Vagina (tissue), 2 donors: ENCODE data around the gene POU2F3. TPM values are rescaled to one million over a fixed set of nuclear protein-coding genes. Genes with fewer than 3 reads are reported as not detected.
A peak's percentile ranks its signal among the peaks of the same experiment; 100 is the strongest.

Experiments used
- DNase-seq, 2 donors: peaks; one replicate each; pipeline ENCODE4 v3.0.0-alpha.2; 2017; ENCODE audit errors: extremely low spot score in 2 of 2
- H3K27ac ChIP-seq: fragments of 200-600 bp; sonication (generic); one replicate; pipeline ENCODE4 v1.5.1; 2019
- H3K27me3 ChIP-seq: fragments of 200-600 bp; sonication (generic); one replicate; pipeline ENCODE4 v1.5.1; 2019
- H3K36me3 ChIP-seq, 2 donors: fragments of 200-600 bp; sonication (generic); one replicate each; pipeline ENCODE4 v1.5.1; 2017 to 2019
- H3K4me1 ChIP-seq: fragments of 200-600 bp; sonication (generic); one replicate; pipeline ENCODE4 v1.5.1; 2019
- H3K4me3 ChIP-seq, 2 donors: fragments of 200-600 bp; sonication (generic); 1 replicate in 1 of 2; 2 replicates in 1 of 2; pipeline ENCODE4 v1.5.1; 2016 to 2019
- H3K9me3 ChIP-seq: fragments of 200-600 bp; sonication (generic); one replicate; pipeline ENCODE4 v1.5.1; 2019
- CTCF ChIP-seq, 3 experiments: fragments of 450-650 bp in 2 of 3; fragments of 200-600 bp in 1 of 3; sonication (generic) in 1 of 3; IDR thresholded peaks; one replicate each; pipeline ENCODE4 v1.5.1; 2017 to 2019; ENCODE audit warnings: antibody characterized with exemption in 3 of 3, mild to moderate bottlenecking in 2 of 3, moderate library complexity in 2 of 3
- POLR2A ChIP-seq, 2 donors: fragments of 450-650 bp; IDR thresholded peaks; one replicate each; pipeline ENCODE4 v1.6.1; 2017; ENCODE audit warnings: antibody characterized with exemption in 2 of 2, mild to moderate bottlenecking in 2 of 2, moderate library complexity in 2 of 2
- POLR2AphosphoS5 ChIP-seq, 2 donors: sonication (generic); formaldehyde crosslinking; IDR thresholded peaks; one replicate each; pipeline ENCODE4 v1.9.0; 2017; ENCODE audit warnings: antibody characterized with exemption in 2 of 2, mild to moderate bottlenecking in 2 of 2, low read depth in 1 of 2; ENCODE audit not compliant: insufficient read depth in 1 of 2
- intact Hi-C: fragments of 100-400 bp; cut with DNase I; formaldehyde crosslinking; loops from one replicate; pipeline ENCODE4 v1.15.1; 2023
- total RNA-seq: library from RNA; depleted of rRNA; stranded (reverse); fragments of >200 nt; gene quantifications from one replicate; pipeline ENCODE4 v1.2.3, GENCODE V29; 2016

POU2F3 gene
- total RNA-seq, 1 donor from 2014 or later, result 2.7 TPM

DNA sequence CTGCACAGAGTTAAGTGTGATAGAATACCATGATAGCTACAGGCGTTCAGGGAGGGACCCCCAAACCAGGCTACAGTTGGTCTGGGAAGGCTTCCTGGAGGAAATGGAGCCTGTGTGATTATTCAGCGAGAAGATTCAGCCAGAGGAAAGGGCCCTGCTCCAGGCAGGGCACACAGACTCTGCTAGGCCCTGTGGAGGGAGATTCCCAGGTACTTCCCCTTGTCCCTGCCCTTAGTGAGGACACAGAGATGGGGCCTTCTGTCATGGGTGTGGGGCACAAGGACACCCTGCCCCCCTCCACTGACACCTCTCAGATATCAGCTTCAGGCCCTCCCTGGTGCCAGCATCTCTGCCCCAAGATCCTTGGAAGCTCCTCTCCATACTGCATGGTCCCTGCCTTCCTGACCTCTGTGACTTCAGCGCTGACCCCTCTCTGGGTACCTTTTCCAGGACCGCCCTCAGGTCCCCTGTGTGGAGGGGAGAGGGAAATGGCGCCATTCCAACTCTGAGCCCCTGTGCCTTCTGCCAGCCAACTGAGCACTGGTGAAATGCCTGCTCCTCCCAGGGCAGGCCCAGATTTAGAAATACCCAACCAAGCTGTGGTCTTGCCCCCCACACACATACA, 12.6 kb upstream of the POU2F3 start:
- intact Hi-C loops, result no loop called here
- H3K36me3 ChIP-seq, result no peaks in the 10 kb centered on the region
- H3K9me3 ChIP-seq, result no peaks in the 10 kb centered on the region
- peaks cover 46% of the 10 kb centered on the region for H3K4me1 ChIP-seq
- peak in 1 of 2 donors; percentile 87 for DNase-seq
- no peaks in the 10 kb centered on the region for H3K27me3 ChIP-seq
- TF ChIP-seq POLR2AphosphoS5 (IDR thresholded peaks at IDR 0.05; ENCODE audit: insufficient read depth in 1 of 2, low read depth in 1 of 2) (no peak), POLR2A (IDR thresholded peaks at IDR 0.05) (no peak), CTCF (IDR thresholded peaks at IDR 0.05) (no peak)
- H3K27ac ChIP-seq, result peak overlapping the region; percentile 83
- no peak overlapping the region for H3K4me3 ChIP-seq

- Histone ChIP-seq H3K4me1 (peaks cover 39% of the 10 kb centered on the region), H3K9me3 (no peaks in the 10 kb centered on the region), H3K27me3 (no peaks in the 10 kb centered on the region), H3K4me3 (no peak overlapping the region), H3K36me3 (no peaks in the 10 kb centered on the region), H3K27ac (peak overlapping the region; percentile 50)
- intact Hi-C loops, result no loop called here
- TF ChIP-seq CTCF (IDR thresholded peaks at IDR 0.05) (no peak), POLR2AphosphoS5 (IDR thresholded peaks at IDR 0.05; ENCODE audit: insufficient read depth in 1 of 2, low read depth in 1 of 2) (no peak), POLR2A (IDR thresholded peaks at IDR 0.05) (no peak)
- DNase-seq, result peak in 1 of 2 donors; percentile 80
These were observed 11.1 kb upstream of the POU2F3 start for GRCh38 chr11:120228794-120229384.

- TF ChIP-seq POLR2AphosphoS5 (IDR thresholded peaks at IDR 0.05; ENCODE audit: insufficient read depth in 1 of 2, low read depth in 1 of 2) (no peak), POLR2A (IDR thresholded peaks at IDR 0.05) (no peak), CTCF (IDR thresholded peaks at IDR 0.05) (peak; percentile 39 to 73 (median 73))
- H3K36me3 ChIP-seq, result no peaks in the 10 kb centered on the region
- no peaks in the 10 kb centered on the region for H3K27me3 ChIP-seq
- H3K4me1 ChIP-seq, result peaks cover 31% of the 10 kb centered on the region
- intact Hi-C loops, result loop anchor here (1.0 kb wide), 1 partner anchor 58 kb away; no protein-coding TSS in a partner anchor
- peak overlapping the region; percentile 50 for H3K27ac ChIP-seq
- H3K9me3 ChIP-seq, result no peaks in the 10 kb centered on the region
- no peak overlapping the region for H3K4me3 ChIP-seq
- DNase-seq, result no peak
These were observed 10.2 kb upstream of the POU2F3 start for GRCh38 chr11:120229451-120230424.

DNA sequence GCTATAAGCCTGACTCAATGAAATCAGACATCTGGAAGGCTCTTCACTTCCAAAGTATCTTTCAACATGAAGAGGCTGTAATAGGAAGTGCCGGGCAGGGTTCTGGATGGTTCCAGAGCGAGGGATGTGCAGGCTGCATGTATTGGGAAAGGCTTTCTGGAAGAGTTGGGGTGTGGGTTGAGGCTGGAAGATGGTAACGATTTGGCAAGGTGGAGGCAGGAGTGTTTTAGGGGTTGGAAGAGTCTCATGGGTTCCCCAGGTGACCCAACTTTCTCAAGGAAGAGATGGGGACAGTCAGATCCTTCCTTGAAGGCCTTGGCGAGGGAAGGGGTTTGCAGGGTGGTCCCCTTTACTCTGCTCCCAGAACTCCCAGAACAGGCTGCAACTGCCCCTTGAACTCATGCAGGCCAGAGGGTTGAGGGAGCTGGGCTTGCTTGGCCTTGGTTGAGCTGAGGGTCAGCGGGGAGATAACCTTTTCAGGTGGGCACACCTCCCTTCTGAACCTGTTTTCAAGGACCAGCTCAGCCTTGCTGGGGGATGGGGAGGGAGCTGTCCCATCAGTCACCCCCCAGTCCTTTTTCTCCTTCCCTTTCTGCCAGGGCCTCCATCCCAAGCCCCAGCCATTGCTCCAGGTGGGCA, 9.4 kb upstream of the POU2F3 start:
- DNase-seq, result peak in 1 of 2 donors; percentile 75
- Histone ChIP-seq H3K36me3 (no peaks in the 10 kb centered on the region), H3K27ac (no peak overlapping the region), H3K9me3 (no peaks in the 10 kb centered on the region), H3K4me3 (no peak overlapping the region), H3K27me3 (no peaks in the 10 kb centered on the region), H3K4me1 (peaks cover 27% of the 10 kb centered on the region)
- TF ChIP-seq CTCF (IDR thresholded peaks at IDR 0.05) (no peak), POLR2A (IDR thresholded peaks at IDR 0.05) (no peak)
- intact Hi-C loops, result loop anchor here (1.0 kb wide), 1 partner anchor 59 kb away; no protein-coding TSS in a partner anchor
